Sigmoid colon (tissue), 4 donors: ENCODE results near the gene SLC13A4.

Source experiments
- POLR2AphosphoS5 ChIP-seq, 4 donors: sonication (generic); formaldehyde crosslinking; IDR thresholded peaks; one replicate each; pipeline ENCODE4 v1.6.1; 2017; ENCODE audit warnings: antibody characterized with exemption in 4 of 4
- TF ChIP-seq, protein P1 (sequence below), 4 experiments: fragments of 450-650 bp in 3 of 4; fragments of 200-600 bp in 1 of 4; IDR thresholded peaks; one replicate each; pipeline ENCODE4 v1.5.1; 2016 to 2019; ENCODE audit warnings: antibody characterized with exemption in 4 of 4, mild to moderate bottlenecking in 3 of 4, moderate library complexity in 2 of 4

- no peak for TF ChIP-seq POLR2AphosphoS5 (IDR thresholded peaks at IDR 0.05)
- TF ChIP-seq, protein P1, sequence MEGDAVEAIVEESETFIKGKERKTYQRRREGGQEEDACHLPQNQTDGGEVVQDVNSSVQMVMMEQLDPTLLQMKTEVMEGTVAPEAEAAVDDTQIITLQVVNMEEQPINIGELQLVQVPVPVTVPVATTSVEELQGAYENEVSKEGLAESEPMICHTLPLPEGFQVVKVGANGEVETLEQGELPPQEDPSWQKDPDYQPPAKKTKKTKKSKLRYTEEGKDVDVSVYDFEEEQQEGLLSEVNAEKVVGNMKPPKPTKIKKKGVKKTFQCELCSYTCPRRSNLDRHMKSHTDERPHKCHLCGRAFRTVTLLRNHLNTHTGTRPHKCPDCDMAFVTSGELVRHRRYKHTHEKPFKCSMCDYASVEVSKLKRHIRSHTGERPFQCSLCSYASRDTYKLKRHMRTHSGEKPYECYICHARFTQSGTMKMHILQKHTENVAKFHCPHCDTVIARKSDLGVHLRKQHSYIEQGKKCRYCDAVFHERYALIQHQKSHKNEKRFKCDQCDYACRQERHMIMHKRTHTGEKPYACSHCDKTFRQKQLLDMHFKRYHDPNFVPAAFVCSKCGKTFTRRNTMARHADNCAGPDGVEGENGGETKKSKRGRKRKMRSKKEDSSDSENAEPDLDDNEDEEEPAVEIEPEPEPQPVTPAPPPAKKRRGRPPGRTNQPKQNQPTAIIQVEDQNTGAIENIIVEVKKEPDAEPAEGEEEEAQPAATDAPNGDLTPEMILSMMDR (IDR thresholded peaks at IDR 0.05): peak; percentile 26 to 78 (median 56)
These were observed 82.6 kb downstream of the SLC13A4 start for GRCh38 chr7:135645296-135645904.
